VCaP (cell line): Measurements from ENCODE around the gene ITGAD.
"Not testable (repeated sequence)": the region's sequence is repeated elsewhere in the genome, so short reads cannot be mapped to it uniquely, and the experiment has no call there.

Experiments
- H3K27ac ChIP-seq: fragments of 450-650 bp; 2 replicates; pipeline ENCODE4 v1.5.1; 2017
- CTCF ChIP-seq: fragments of 450-650 bp; conservative IDR thresholded peaks from 2 replicates; pipeline ENCODE4 v1.5.1; 2017; ENCODE audit warnings: mild to moderate bottlenecking, moderate library complexity

Gene ITGAD

GRCh38 chr16:31416371-31416770, 23.2 kb downstream of the ITGAD start:
- TF ChIP-seq CTCF: no peak

GRCh38 chr16:31417036-31417435, 23.9 kb downstream of the ITGAD start:
- H3K27ac ChIP-seq: not testable (repeated sequence)

More at GRCh38 chr16:31416371-31416770, 23.2 kb downstream of the ITGAD start:
- no peak overlapping the region for H3K27ac ChIP-seq

GRCh38 chr16:31417916-31418315, 24.8 kb downstream of the ITGAD start:
- no peak overlapping the region for H3K27ac ChIP-seq
- no peak for TF ChIP-seq CTCF

GRCh38 chr16:31420037-31420436, 26.9 kb downstream of the ITGAD start:
- TF ChIP-seq CTCF: no peak
- H3K27ac ChIP-seq: no peak overlapping the region

- no peak for TF ChIP-seq CTCF
Measured at GRCh38 chr16:31421587-31421986, 28.5 kb downstream of the ITGAD start.

GRCh38 chr16:31423241-31423640, 30.1 kb downstream of the ITGAD start:
- TF ChIP-seq CTCF: no peak
- H3K27ac ChIP-seq: no peak overlapping the region

More at GRCh38 chr16:31421587-31421986, 28.5 kb downstream of the ITGAD start:
- H3K27ac ChIP-seq: no peak overlapping the region

- H3K27ac ChIP-seq: no peak overlapping the region
- TF ChIP-seq CTCF: no peak
Measured at GRCh38 chr16:31423801-31424200, 30.7 kb downstream of the ITGAD start.

GRCh38 chr16:31427441-31428278, 34.5 kb downstream of the ITGAD start:
- TF ChIP-seq CTCF: no peak
- H3K27ac ChIP-seq: no peak overlapping the region
